Measurements from ENCODE around the gene ZNF260.

The ZNF260 gene

DNA sequence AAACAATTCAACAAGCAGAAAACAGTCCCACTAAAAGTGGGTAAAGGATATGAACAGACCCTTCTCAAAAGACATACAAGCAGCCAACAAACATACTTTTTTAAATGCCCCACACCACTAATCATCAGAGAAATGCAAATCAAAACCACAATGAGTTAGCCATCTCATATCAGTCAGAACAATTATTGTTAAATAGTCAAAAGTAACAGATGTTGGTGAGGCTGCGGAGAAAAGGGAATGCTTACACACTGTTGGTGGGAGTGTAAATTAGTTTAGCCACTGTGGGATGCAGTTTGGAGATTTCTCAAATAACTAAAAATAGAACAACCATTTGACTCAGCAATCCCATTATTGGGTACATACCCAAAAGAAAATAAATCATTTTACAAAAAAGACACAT lies 36.3 kb upstream of the ZNF260 start:
- H3K79me2 ChIP-seq (ENCODE audit: insufficient read depth, low read length) = peaks cover 48% of the 10 kb centered on the region
- peaks cover 33% of the 10 kb centered on the region; the same call in 1 of the 2 replicates for H3K9me3 ChIP-seq (ENCODE audit: insufficient read depth, low read length)
- no peaks in the 10 kb centered on the region for H4K20me1 ChIP-seq (ENCODE audit: low read depth, low read length)
- H3K36me3 ChIP-seq (ENCODE audit: low read length) = peaks cover 46% of the 10 kb centered on the region
- TF ChIP-seq EZH2phosphoT487 (conservative IDR thresholded peaks at IDR 0.05; ENCODE audit: low read length) = no peak
- TF ChIP-seq, protein P1, sequence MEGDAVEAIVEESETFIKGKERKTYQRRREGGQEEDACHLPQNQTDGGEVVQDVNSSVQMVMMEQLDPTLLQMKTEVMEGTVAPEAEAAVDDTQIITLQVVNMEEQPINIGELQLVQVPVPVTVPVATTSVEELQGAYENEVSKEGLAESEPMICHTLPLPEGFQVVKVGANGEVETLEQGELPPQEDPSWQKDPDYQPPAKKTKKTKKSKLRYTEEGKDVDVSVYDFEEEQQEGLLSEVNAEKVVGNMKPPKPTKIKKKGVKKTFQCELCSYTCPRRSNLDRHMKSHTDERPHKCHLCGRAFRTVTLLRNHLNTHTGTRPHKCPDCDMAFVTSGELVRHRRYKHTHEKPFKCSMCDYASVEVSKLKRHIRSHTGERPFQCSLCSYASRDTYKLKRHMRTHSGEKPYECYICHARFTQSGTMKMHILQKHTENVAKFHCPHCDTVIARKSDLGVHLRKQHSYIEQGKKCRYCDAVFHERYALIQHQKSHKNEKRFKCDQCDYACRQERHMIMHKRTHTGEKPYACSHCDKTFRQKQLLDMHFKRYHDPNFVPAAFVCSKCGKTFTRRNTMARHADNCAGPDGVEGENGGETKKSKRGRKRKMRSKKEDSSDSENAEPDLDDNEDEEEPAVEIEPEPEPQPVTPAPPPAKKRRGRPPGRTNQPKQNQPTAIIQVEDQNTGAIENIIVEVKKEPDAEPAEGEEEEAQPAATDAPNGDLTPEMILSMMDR (IDR thresholded peaks at IDR 0.05; ENCODE audit: insufficient read depth, low read length, poor library complexity, severe bottlenecking) = no peak
- H2AFZ ChIP-seq (ENCODE audit: low read depth, low read length, severe bottlenecking) = no peak overlapping the region
- no peak overlapping the region for H3K4me3 ChIP-seq (ENCODE audit: insufficient read depth, low read length, poor library complexity, severe bottlenecking)
- no peaks in the 10 kb centered on the region for H3K27me3 ChIP-seq (ENCODE audit: low read length)
- no peak overlapping the region for H3K4me2 ChIP-seq (ENCODE audit: low read depth, low read length, poor library complexity, severe bottlenecking)
- H3F3A ChIP-seq (ENCODE audit: insufficient read depth) = no peaks in the 10 kb centered on the region
- H3K9ac ChIP-seq (ENCODE audit: low read length) = no peak overlapping the region
- H3K27ac ChIP-seq (ENCODE audit: low read depth, low read length) = no peak overlapping the region
- H3K9me2 ChIP-seq (replicated peaks; ENCODE audit: insufficient read depth, low read length) = no peaks in the 10 kb centered on the region

DNA sequence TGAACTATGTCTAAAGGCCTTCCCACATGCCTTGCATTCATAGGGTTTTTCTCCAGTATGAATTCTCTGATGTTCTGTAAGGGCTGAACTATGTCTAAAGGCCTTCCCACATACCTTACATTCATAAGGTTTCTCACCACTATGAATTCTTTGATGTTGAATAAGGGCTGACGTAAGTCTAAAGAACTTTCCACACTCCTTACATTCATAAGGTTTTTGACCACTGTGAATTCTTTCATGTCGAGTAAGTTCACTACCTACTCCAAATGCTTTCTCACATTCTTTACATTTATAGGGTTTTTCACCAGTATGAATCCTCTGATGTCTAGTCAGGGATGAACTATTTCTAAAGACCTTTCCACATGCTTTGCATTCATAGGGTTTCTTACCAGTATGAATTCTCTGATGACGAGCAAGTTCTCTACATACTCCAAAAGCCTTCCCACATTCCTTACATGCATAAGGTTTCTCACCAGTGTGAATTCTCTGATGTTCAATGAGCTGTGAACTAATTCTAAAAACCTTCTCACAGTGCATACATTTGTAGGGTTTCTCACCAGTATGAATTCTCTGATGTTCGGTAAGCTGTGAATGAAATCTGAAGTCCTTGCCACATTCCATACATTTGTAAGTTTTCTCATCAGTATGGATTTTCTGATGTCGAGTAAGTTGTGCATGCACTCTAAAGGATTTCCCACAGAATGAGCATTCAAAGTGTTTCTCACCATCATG lies 19.1 kb upstream of the ZNF260 start:
- Histone ChIP-seq H3K27me3 (ENCODE audit: low read length) (no peaks in the 10 kb centered on the region), H4K20me1 (ENCODE audit: low read depth, low read length) (no peaks in the 10 kb centered on the region), H2AFZ (ENCODE audit: low read depth, low read length, severe bottlenecking) (no peak overlapping the region), H3K4me2 (ENCODE audit: low read depth, low read length, poor library complexity, severe bottlenecking) (no peak overlapping the region), H3K9me2 (replicated peaks; ENCODE audit: insufficient read depth, low read length) (no peaks in the 10 kb centered on the region), H3K9me3 (ENCODE audit: insufficient read depth, low read length) (peaks cover 75% of the 10 kb centered on the region), H3K9ac (ENCODE audit: low read length) (no peak overlapping the region), H3F3A (ENCODE audit: insufficient read depth) (peaks cover 15% of the 10 kb centered on the region; the same call in 1 of the 2 replicates), H3K27ac (ENCODE audit: low read depth, low read length) (no peak overlapping the region), H3K79me2 (ENCODE audit: insufficient read depth, low read length) (no peaks in the 10 kb centered on the region), H3K4me3 (ENCODE audit: insufficient read depth, low read length, poor library complexity, severe bottlenecking) (no peak overlapping the region), H3K36me3 (ENCODE audit: low read length) (peaks cover 92% of the 10 kb centered on the region)
- no peak for TF ChIP-seq EZH2phosphoT487 (conservative IDR thresholded peaks at IDR 0.05; ENCODE audit: low read length)
- TF ChIP-seq, protein P1 (IDR thresholded peaks at IDR 0.05; ENCODE audit: insufficient read depth, low read length, poor library complexity, severe bottlenecking) = no peak

DNA sequence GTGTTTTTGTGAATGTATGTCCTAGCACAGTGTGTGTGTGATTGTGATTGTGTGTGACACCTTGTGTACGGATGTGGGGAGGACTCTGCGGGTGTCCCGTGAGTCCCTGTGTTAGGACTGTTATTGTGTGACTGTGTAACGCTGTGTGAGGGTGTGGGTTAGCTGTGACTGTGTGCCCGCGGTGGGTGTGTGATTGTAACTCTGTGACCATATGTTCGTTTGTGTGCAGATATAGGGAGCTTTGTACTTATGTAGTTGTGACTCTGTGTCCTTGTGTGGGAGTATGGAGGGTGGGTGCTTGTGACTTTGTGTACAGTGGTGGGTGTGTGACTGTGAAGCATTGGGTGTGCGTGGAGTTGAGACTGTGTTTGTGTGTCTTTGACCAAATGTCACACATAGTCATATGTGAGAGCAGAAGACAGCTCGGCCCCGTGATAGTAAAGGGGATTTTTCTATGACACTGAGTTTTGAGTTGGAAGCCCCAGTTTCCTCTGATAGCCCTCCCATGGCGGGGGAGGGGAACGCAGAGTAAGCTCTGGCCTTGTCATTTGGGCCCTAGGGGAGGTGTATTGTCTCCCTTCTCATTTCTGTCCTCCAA lies 949 bp upstream of the ZNF260 start:
- Histone ChIP-seq H3K27me3 (ENCODE audit: low read length) (no peaks in the 10 kb centered on the region), H3K9ac (ENCODE audit: low read length) (peak overlapping the region; percentile 82), H3K4me2 (ENCODE audit: low read depth, low read length, poor library complexity, severe bottlenecking) (peak overlapping the region; percentile 93), H4K20me1 (ENCODE audit: low read depth, low read length) (no peaks in the 10 kb centered on the region), H3F3A (ENCODE audit: insufficient read depth) (peaks cover 5% of the 10 kb centered on the region; the same call in 1 of the 2 replicates), H2AFZ (ENCODE audit: low read depth, low read length, severe bottlenecking) (peak overlapping the region; percentile 98), H3K36me3 (ENCODE audit: low read length) (peaks cover 10% of the 10 kb centered on the region), H3K79me2 (ENCODE audit: insufficient read depth, low read length) (peaks cover 56% of the 10 kb centered on the region), H3K4me3 (ENCODE audit: insufficient read depth, low read length, poor library complexity, severe bottlenecking) (peak overlapping the region; percentile 65), H3K27ac (ENCODE audit: low read depth, low read length) (no peak overlapping the region), H3K9me2 (replicated peaks; ENCODE audit: insufficient read depth, low read length) (no peaks in the 10 kb centered on the region), H3K9me3 (ENCODE audit: insufficient read depth, low read length) (peaks cover 4% of the 10 kb centered on the region; the same call in 1 of the 2 replicates)
- TF ChIP-seq, protein P1 (IDR thresholded peaks at IDR 0.05; ENCODE audit: insufficient read depth, low read length, poor library complexity, severe bottlenecking) = no peak
- no peak for TF ChIP-seq EZH2phosphoT487 (conservative IDR thresholded peaks at IDR 0.05; ENCODE audit: low read length)

All from SU-DHL-6 (cell line).